Astrocyte (in vitro differentiated cells and primary cell): ENCODE data around the gene SMAD9.

Experiments used
- CTCF ChIP-seq: IDR thresholded peaks from 2 replicates; pipeline ENCODE4 v1.5.1; 2011; ENCODE audit warnings: low read depth, mild to moderate bottlenecking, inconsistent platforms, low read length, moderate library complexity; ENCODE audit not compliant: insufficient read depth
- EZH2 ChIP-seq: IDR thresholded peaks from 2 replicates; pipeline ENCODE4 v1.6.1; 2012; ENCODE audit warnings: mild to moderate bottlenecking, low read length, inconsistent platforms; ENCODE audit not compliant: insufficient read depth

- no peak for TF ChIP-seq CTCF
- TF ChIP-seq EZH2: no peak
Measured at GRCh38 chr13:36945078-36945477, 25.0 kb upstream of the SMAD9 start.
